H1 (cell line): ENCODE results near the gene ATP7B. TPM values are rescaled to one million over a fixed set of nuclear protein-coding genes. Genes with fewer than 3 reads are reported as not detected.

ENCODE experiments used
- CTCF ChIA-PET: fragments of 300-600 bp; sonication (Branson Sonifier 250); formaldehyde crosslinking; loops from one replicate; lab custom pipeline; 2021; ENCODE audit not compliant: partially characterized antibody; lab: Charles Lee
- POLR2A ChIA-PET: fragments of 300-600 bp; sonication (Branson Sonifier 250); formaldehyde crosslinking; loops from one replicate; lab custom pipeline; 2021; ENCODE audit warnings: inconsistent platforms; ENCODE audit not compliant: partially characterized antibody; lab: Charles Lee
- DNase-seq, 2 experiments: peaks; one replicate each; pipeline versions ENCODE4 v3.0.0 to v3.0.0-alpha.2; 2010 to 2022; ENCODE audit warnings: low spot score in 2 of 2, low read depth in 1 of 2, mixed read lengths in 1 of 2
- FAIRE-seq: peaks from 2 replicates; lab custom pipeline; 2011; peaks lifted over from hg19 to GRCh38; lab: Jason Lieb, UNC
- H2AFZ ChIP-seq: 2 replicates; pipeline ENCODE4 v1.8.1; 2012; ENCODE audit warnings: low read length, inconsistent platforms
- H2AK5ac ChIP-seq: 2 replicates; pipeline ENCODE4 v1.6.1; 2013; ENCODE audit warnings: low read depth, low read length
- H2BK120ac ChIP-seq: replicated peaks from 2 replicates; pipeline ENCODE3; 2013; ENCODE audit warnings: low read depth, low read length, inconsistent platforms
- H2BK12ac ChIP-seq: 2 replicates; pipeline ENCODE4 v1.6.1; 2013; ENCODE audit warnings: low read depth, low read length
- H2BK15ac ChIP-seq: 2 replicates; pipeline ENCODE4 v1.6.1; 2013; ENCODE audit warnings: low read length
- H2BK20ac ChIP-seq: 2 replicates; pipeline ENCODE4 v1.6.1; 2013; ENCODE audit warnings: low read length
- H2BK5ac ChIP-seq: 2 replicates; pipeline ENCODE4 v1.6.1; 2013; ENCODE audit warnings: low read depth, low read length
- H3K14ac ChIP-seq: 2 replicates; pipeline ENCODE4 v1.6.1; 2013; ENCODE audit warnings: inconsistent platforms; ENCODE audit not compliant: insufficient read length
- H3K18ac ChIP-seq: 2 replicates; pipeline ENCODE4 v1.6.1; 2013; ENCODE audit warnings: low read length; ENCODE audit errors: extremely low read depth
- H3K23ac ChIP-seq: 2 replicates; pipeline ENCODE4 v1.6.1; 2013; ENCODE audit warnings: inconsistent platforms; ENCODE audit not compliant: insufficient read length
- H3K23me2 ChIP-seq: 2 replicates; pipeline ENCODE4 v1.6.1; 2013; ENCODE audit warnings: low read depth, low read length
- H3K27ac ChIP-seq: 2 replicates; pipeline ENCODE4 v1.6.1; 2011; ENCODE audit warnings: low read depth, low read length, inconsistent platforms
- H3K27me3 ChIP-seq, 4 experiments: replicated peaks in 1 of 4; 1 replicate in 1 of 4; 2 replicates in 3 of 4; pipeline versions ENCODE4 v1.6.1 to v1.8.1; 2011 to 2013; ENCODE audit warnings: low read length in 3 of 4, mild to moderate bottlenecking in 3 of 4, inconsistent platforms in 2 of 4, mixed read lengths in 2 of 4, moderate library complexity in 1 of 4; ENCODE audit not compliant: control insufficient read depth in 3 of 4, insufficient read depth in 3 of 4; ENCODE audit errors: extremely low read depth in 1 of 4
- H3K36me3 ChIP-seq, 4 experiments: 2 replicates each; pipeline versions ENCODE4 v1.6.1 to v1.8.1; 2011 to 2013; ENCODE audit warnings: mild to moderate bottlenecking in 4 of 4, low read length in 3 of 4, moderate library complexity in 2 of 4, control low read depth in 1 of 4, inconsistent platforms in 1 of 4; ENCODE audit not compliant: insufficient read depth in 4 of 4, control insufficient read depth in 2 of 4
- H3K4ac ChIP-seq: replicated peaks from 2 replicates; pipeline ENCODE3; 2013; ENCODE audit warnings: low read length, low read depth, mixed read lengths, inconsistent platforms; ENCODE audit not compliant: insufficient read length
- H3K4me1 ChIP-seq, 4 experiments: replicated peaks in 1 of 4; 1 replicate in 1 of 4; 2 replicates in 3 of 4; pipeline versions ENCODE4 v1.6.1 to v1.8.1; 2011 to 2013; ENCODE audit warnings: low read length in 3 of 4, inconsistent platforms in 2 of 4, mixed read lengths in 1 of 4; ENCODE audit not compliant: insufficient read depth in 4 of 4, control insufficient read depth in 3 of 4
- H3K4me2 ChIP-seq, 2 experiments: 2 replicates each; pipeline versions ENCODE4 v1.6.1 to v1.8.1; 2011 to 2013; ENCODE audit warnings: low read depth in 2 of 2, low read length in 2 of 2, control low read depth in 1 of 2, inconsistent platforms in 1 of 2, mild to moderate bottlenecking in 1 of 2; ENCODE audit not compliant: insufficient read depth in 1 of 2
- H3K4me3 ChIP-seq, 4 experiments: fragments of 200-600, 300-600 bp in 1 of 4; sonication (generic), shearing (Covaris generic), sonication (Bioruptor Twin) in 1 of 4; 2 replicates each; pipeline versions ENCODE4 v1.5.1 to v1.8.1; 2011 to 2016; ENCODE audit warnings: low read length in 4 of 4, low read depth in 3 of 4, control low read depth in 2 of 4, inconsistent platforms in 2 of 4, mild to moderate bottlenecking in 2 of 4, mixed read lengths in 1 of 4, moderate library complexity in 1 of 4; ENCODE audit not compliant: insufficient read depth in 2 of 4; ENCODE audit errors: extremely low read depth in 1 of 4
- H3K56ac ChIP-seq: replicated peaks from 2 replicates; pipeline ENCODE3; 2013; ENCODE audit warnings: low read depth, mild to moderate bottlenecking, mixed read lengths, low read length, inconsistent platforms; ENCODE audit not compliant: insufficient read length
- H3K79me1 ChIP-seq: 2 replicates; pipeline ENCODE4 v1.6.1; 2013; ENCODE audit warnings: low read depth, low read length, control low read depth
- H3K79me2 ChIP-seq, 2 experiments: 2 replicates each; pipeline versions ENCODE4 v1.6.1 to v1.8.1; 2012 to 2013; ENCODE audit warnings: low read length in 2 of 2, mild to moderate bottlenecking in 2 of 2, inconsistent platforms in 1 of 2; ENCODE audit not compliant: insufficient read depth in 2 of 2, control insufficient read depth in 1 of 2
- H3K9ac ChIP-seq, 4 experiments: replicated peaks in 1 of 4; 1 replicate in 1 of 4; 2 replicates in 3 of 4; pipeline versions ENCODE4 v1.6.1 to v1.8.1; 2011 to 2013; ENCODE audit warnings: low read depth in 3 of 4, low read length in 3 of 4, control low read depth in 2 of 4, mild to moderate bottlenecking in 2 of 4, moderate library complexity in 2 of 4, inconsistent platforms in 1 of 4; ENCODE audit errors: extremely low read depth in 1 of 4
- H3K9me3 ChIP-seq, 2 experiments: 2 replicates each; pipeline versions ENCODE4 v1.6.1 to v1.8.1; 2012 to 2013; ENCODE audit warnings: mild to moderate bottlenecking in 2 of 2, moderate library complexity in 2 of 2, control low read depth in 1 of 2, inconsistent platforms in 1 of 2, low read depth in 1 of 2, low read length in 1 of 2, mixed read lengths in 1 of 2; ENCODE audit not compliant: insufficient read depth in 2 of 2
- H4K20me1 ChIP-seq, 2 experiments: replicated peaks in 1 of 2; 2 replicates each; pipeline versions ENCODE3 to v1.8.1; 2011 to 2013; ENCODE audit warnings: inconsistent platforms in 2 of 2, low read length in 2 of 2, mild to moderate bottlenecking in 1 of 2; ENCODE audit not compliant: insufficient read depth in 2 of 2, control insufficient read depth in 1 of 2
- H4K5ac ChIP-seq: 2 replicates; pipeline ENCODE4 v1.6.1; 2013; ENCODE audit warnings: low read length, low read depth, mixed read lengths, inconsistent platforms; ENCODE audit not compliant: insufficient read length
- H4K8ac ChIP-seq: 2 replicates; pipeline ENCODE4 v1.8.0; 2013; ENCODE audit warnings: mild to moderate bottlenecking, moderate library complexity, low read length, inconsistent platforms; ENCODE audit not compliant: insufficient read depth; ENCODE audit errors: extremely low read depth
- H4K91ac ChIP-seq: replicated peaks from 2 replicates; pipeline ENCODE3; 2013; ENCODE audit warnings: low read length, mixed read lengths, inconsistent platforms; ENCODE audit not compliant: insufficient read length
- CBX5 ChIP-seq: fragments of 300-800, 300-1000 bp; sonication (generic); IDR thresholded peaks from 2 replicates; pipeline ENCODE4 v1.7.1; 2016; ENCODE audit warnings: antibody characterized with exemption, low read length, low read depth
- CHD2 ChIP-seq: IDR thresholded peaks from 2 replicates; pipeline ENCODE4 v1.6.1; 2012; ENCODE audit warnings: low read length, improper control_type of control experiment
- CREB1 ChIP-seq: IDR thresholded peaks from 2 replicates; pipeline ENCODE4 v1.6.1; 2012; ENCODE audit warnings: inconsistent platforms
- KDM4A ChIP-seq: IDR thresholded peaks from one replicate; pipeline ENCODE4 v1.7.1; 2012; ENCODE audit warnings: low read depth, mild to moderate bottlenecking, moderate library complexity, low read length, inconsistent platforms; ENCODE audit not compliant: severe bottlenecking
- NANOG ChIP-seq: IDR thresholded peaks from 2 replicates; pipeline ENCODE4 v1.6.1; 2011; ENCODE audit warnings: low read length, low read depth, mild to moderate bottlenecking, inconsistent platforms; ENCODE audit not compliant: insufficient read depth, poor library complexity, severe bottlenecking
- NRF1 ChIP-seq: IDR thresholded peaks from 2 replicates; pipeline ENCODE4 v1.6.1; 2011; ENCODE audit warnings: mild to moderate bottlenecking, low read depth, low read length, improper control_type of control experiment
- SP2 ChIP-seq: IDR thresholded peaks from 2 replicates; pipeline ENCODE4 v1.6.1; 2012; ENCODE audit warnings: mild to moderate bottlenecking, low read length, inconsistent platforms
- WGBS, 2 experiments: shearing (Covaris generic) in 1 of 2; methylation state at CpG; one replicate each; pipeline versions ENCODE4 v1.1.6 to v1.1.7; 2013 to 2015; ENCODE audit warnings: low lambda C conversion rate in 2 of 2, mixed read lengths in 2 of 2, inconsistent platforms in 1 of 2, low coverage in 1 of 2, missing lambda C conversion rate in 1 of 2; ENCODE audit not compliant: insufficient replicate concordance in 2 of 2, insufficient coverage in 1 of 2, insufficient read length in 1 of 2; ENCODE audit errors: extremely low coverage in 1 of 2, missing lambda C conversion rate in 1 of 2; 5-methylcytosine and 5-hydroxymethylcytosine counted together
- polyA plus RNA-seq, 7 experiments: library from polyadenylated mRNA; depleted of rRNA in 3 of 7; stranded (reverse) in 5 of 7; unstranded in 2 of 7; fragments of >200 nt in 5 of 7; fragments of 200-250 nt in 2 of 7; gene quantifications; 1 replicate in 5 of 7; 2 replicates in 1 of 7; 4 replicates in 1 of 7; pipeline versions ENCODE4 v1.2.1 to v1.2.3, GENCODE V29; 2011 to 2013; ENCODE audit warnings: missing spikeins in 2 of 7, mixed read lengths in 2 of 7
- total RNA-seq: library from RNA; stranded (reverse); fragmentation: NEBNext Ultra II Directional; extraction: Animal tissue kit (Norgen Biotek cat#: 25700); gene quantifications from 2 replicates; pipeline ENCODE4 v1.2.1, GENCODE V29; 2021

ATP7B gene
- total and polyA plus RNA-seq, 2 of the 8 experiments (the other 6 are each of a cell fraction or from before 2014, with no cell fraction given): 4.1 to 9.2 TPM

- Histone ChIP-seq H3K79me2 (no peaks in the 10 kb centered on the region), H3K27me3 (no peaks in the 10 kb centered on the region), H4K20me1 (no peaks in the 10 kb centered on the region), H3K56ac (no peak overlapping the region), H4K5ac (no peak overlapping the region), H3K9ac (no peak overlapping the region), H3K18ac (no peak overlapping the region), H3K27ac (no peak overlapping the region), H3K36me3 (no peaks in the 10 kb centered on the region), H2AFZ (no peak overlapping the region), H2BK20ac (no peak overlapping the region), H3K23me2 (no peaks in the 10 kb centered on the region), H3K4me2 (peak overlapping the region in 1 of 2 experiments; percentile 50; a peak in 2 of 4 replicates), H2BK5ac (no peak overlapping the region), H3K14ac (no peak overlapping the region), H2BK12ac (no peak overlapping the region; the same call in 1 of the 2 replicates), H3K4me3 (no peak overlapping the region), H3K4me1 (peaks cover 0 to 4% (median 2%) of the 10 kb centered on the region in 4 experiments; a peak in 4 of 7 replicates), H3K79me1 (no peaks in the 10 kb centered on the region; the same call in 1 of the 2 replicates), H2BK120ac (no peak overlapping the region), H3K23ac (no peak overlapping the region), H3K9me3 (0 out of 4 replicates have a peak, but pooled peaks cover 0 to 2% of the 10 kb centered on the region in 2 experiments), H2BK15ac (no peak overlapping the region), H2AK5ac (no peak overlapping the region), H4K8ac (no peak overlapping the region), H3K4ac (no peak overlapping the region), H4K91ac (no peak overlapping the region)
- no peak for DNase-seq
- ChIA-PET POLR2A (interaction anchor here (1.1 kb wide), 1 partner anchor 10 kb away, joined by 3 read pairs; no protein-coding TSS in a partner anchor), CTCF (interaction anchor here (0.6 to 3.2 kb wide), 3 partner anchors 20 to 64 kb away, joined by 3 to 13 read pairs (median 4); no protein-coding TSS in a partner anchor)
- FAIRE-seq: no peak
- WGBS, 2 experiments: 68% methylated on average over 4 of the region's 4 CpGs; no CpG with 5 or more reads in 1 of the 2 experiments
- no peak for TF ChIP-seq CHD2
- no peak for TF ChIP-seq CREB1
- no peak for TF ChIP-seq CBX5
- TF ChIP-seq KDM4A: no peak
- no peak for TF ChIP-seq SP2
- no peak for TF ChIP-seq NANOG
- no peak for TF ChIP-seq NRF1
Observed at GRCh38 chr13:51980908-51981307, 30.3 kb downstream of the ATP7B start.
